Measurements from ENCODE around the gene ACSF2.

The ACSF2 gene

GRCh38 chr17:50428831-50429424 is 2.9 kb downstream of the ACSF2 start:
- TF ChIP-seq CTCF (IDR thresholded peaks at IDR 0.05; ENCODE audit: extremely low read depth, insufficient read depth, missing control alignments) = no peak
- in situ Hi-C loops (cut with MboI; ENCODE audit: low pct_unique_long_range_greater_than_20kb, low sequenced_read_pairs, unreplicated experiment) = no loop called here
- no peak for DNase-seq (ENCODE audit: low spot score)

- DNase-seq (ENCODE audit: low spot score) = no peak
- no peak for TF ChIP-seq CTCF (IDR thresholded peaks at IDR 0.05; ENCODE audit: extremely low read depth, insufficient read depth, missing control alignments)
- in situ Hi-C loops (cut with MboI; ENCODE audit: low pct_unique_long_range_greater_than_20kb, low sequenced_read_pairs, unreplicated experiment) = no loop called here
Measured at GRCh38 chr17:50429793-50430192, 3.8 kb downstream of the ACSF2 start.

- TF ChIP-seq CTCF (IDR thresholded peaks at IDR 0.05; ENCODE audit: extremely low read depth, insufficient read depth, missing control alignments) = no peak
- no peak for DNase-seq (ENCODE audit: low spot score)
- in situ Hi-C loops (cut with MboI; ENCODE audit: low pct_unique_long_range_greater_than_20kb, low sequenced_read_pairs, unreplicated experiment) = no loop called here
Measured at GRCh38 chr17:50430821-50431618, 5.0 kb downstream of the ACSF2 start.

GRCh38 chr17:50432125-50432762 is 6.2 kb downstream of the ACSF2 start:
- no peak for DNase-seq (ENCODE audit: low spot score)
- TF ChIP-seq CTCF (IDR thresholded peaks at IDR 0.05; ENCODE audit: extremely low read depth, insufficient read depth, missing control alignments) = no peak
- in situ Hi-C loops (cut with MboI; ENCODE audit: low pct_unique_long_range_greater_than_20kb, low sequenced_read_pairs, unreplicated experiment) = no loop called here

GRCh38 chr17:50437409-50437808 is 11.4 kb downstream of the ACSF2 start:
- no peak for DNase-seq (ENCODE audit: low spot score)
- in situ Hi-C loops (cut with MboI; ENCODE audit: low pct_unique_long_range_greater_than_20kb, low sequenced_read_pairs, unreplicated experiment) = no loop called here
- TF ChIP-seq CTCF (IDR thresholded peaks at IDR 0.05; ENCODE audit: extremely low read depth, insufficient read depth, missing control alignments) = no peak

- in situ Hi-C loops (cut with MboI; ENCODE audit: low pct_unique_long_range_greater_than_20kb, low sequenced_read_pairs, unreplicated experiment) = no loop called here
- no peak for TF ChIP-seq CTCF (IDR thresholded peaks at IDR 0.05; ENCODE audit: extremely low read depth, insufficient read depth, missing control alignments)
- no peak for DNase-seq (ENCODE audit: low spot score)
Measured at GRCh38 chr17:50439008-50439407, 13.0 kb downstream of the ACSF2 start.
